ENCODE measurements around the gene PODXL2. TPM values are rescaled to one million over a fixed set of nuclear protein-coding genes. Genes with fewer than 3 reads are reported as not detected.

The PODXL2 gene
- total RNA-seq, 1 experiment from 2014 or later: 33.6 TPM

DNA sequence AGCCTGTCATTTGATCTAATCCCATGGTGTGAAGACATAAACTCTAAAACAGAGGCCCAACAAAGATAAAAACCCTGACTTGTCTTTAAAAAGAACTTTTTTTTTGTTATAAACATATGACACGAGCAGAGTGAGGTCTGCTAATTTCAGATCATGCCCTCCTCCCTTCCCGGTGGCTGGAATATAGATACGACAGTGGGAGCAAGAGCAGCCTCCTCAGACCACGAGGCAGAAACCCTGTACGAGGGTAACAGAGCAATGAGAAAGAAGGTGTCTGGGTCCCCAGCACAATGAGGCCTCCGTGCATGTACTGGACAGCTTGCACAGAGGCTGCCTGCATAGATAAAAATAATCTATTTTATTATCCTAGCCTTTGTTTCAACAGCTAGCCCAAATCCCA lies 44.3 kb upstream of the PODXL2 start:
- no peak overlapping the region for H3K4me3 Mint-ChIP-seq
- POLR2A ChIA-PET: no interaction called here
- ATAC-seq (no peak), DNase-seq (ENCODE audit: low spot score) (no peak)
- CTCF ChIA-PET: interaction anchor here (2.5 kb wide), 1 partner anchor 10 kb away, joined by 20 read pairs; no protein-coding TSS in a partner anchor
- no peaks in the 10 kb centered on the region for H3K9me3 Mint-ChIP-seq
- H3K27ac Mint-ChIP-seq: no peak overlapping the region
- H3K27me3 Mint-ChIP-seq (ENCODE audit: low read depth): peaks cover 3% of the 10 kb centered on the region
- H3K4me1 Mint-ChIP-seq: peaks cover 10% of the 10 kb centered on the region
- TF ChIP-seq GTF2I (CRISPR knock-in tag; conservative IDR thresholded peaks at IDR 0.05) (peak; percentile 60; the same call in 1 of the 2 replicates), MAX (CRISPR knock-in tag; IDR thresholded peaks at IDR 0.05) (no peak)
- 0 out of 2 replicates have a peak, but pooled peaks cover 2% of the 10 kb centered on the region for H3K36me3 Mint-ChIP-seq

DNA sequence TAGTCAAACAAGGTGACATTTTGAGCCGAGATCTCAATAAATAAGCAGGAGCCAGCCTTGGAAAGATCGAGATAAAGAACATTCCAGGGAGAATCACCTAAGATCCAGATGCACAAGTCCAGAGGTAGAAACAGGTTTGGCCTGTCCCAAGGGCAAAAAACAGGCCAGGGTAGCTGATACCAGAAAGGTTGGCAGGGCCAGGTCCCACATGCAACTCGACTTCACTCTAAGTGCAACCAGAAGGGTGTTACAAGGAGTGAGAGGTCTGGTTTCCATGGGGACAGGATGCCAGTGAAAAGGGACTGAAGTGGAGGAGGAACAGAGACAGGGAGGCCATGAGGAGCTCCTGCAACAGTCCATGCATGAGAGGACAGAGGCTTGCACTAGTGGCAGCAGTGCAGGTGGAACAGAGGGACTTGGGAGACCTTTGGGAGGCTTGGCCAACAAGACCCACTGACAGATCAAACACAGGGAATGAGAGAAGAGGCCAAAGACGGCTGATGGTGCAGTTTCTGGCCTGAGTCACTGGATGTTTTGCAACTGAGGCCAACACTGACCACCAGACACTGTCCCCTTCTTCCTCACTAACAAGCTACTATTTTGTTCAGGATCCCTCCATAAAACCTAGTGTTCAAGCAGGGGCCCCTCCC lies 43.7 kb upstream of the PODXL2 start:
- DNase-seq (ENCODE audit: low spot score) (no peak), ATAC-seq (no peak)
- Mint-ChIP-seq H3K27ac (no peak overlapping the region), H3K4me3 (no peak overlapping the region), H3K36me3 (0 out of 2 replicates have a peak, but pooled peaks cover 2% of the 10 kb centered on the region), H3K4me1 (peaks cover 10% of the 10 kb centered on the region), H3K9me3 (no peaks in the 10 kb centered on the region), H3K27me3 (ENCODE audit: low read depth) (peaks cover 3% of the 10 kb centered on the region)
- CTCF ChIA-PET: interaction anchor here (2.5 to 7.1 kb wide), 2 partner anchors 10 kb away, joined by 20 to 72 read pairs; no protein-coding TSS in a partner anchor
- no peak for TF ChIP-seq ETV6 (CRISPR knock-in tag; IDR thresholded peaks at IDR 0.05)
- no peak for TF ChIP-seq ATF1 (CRISPR knock-in tag; IDR thresholded peaks at IDR 0.05)
- no peak for TF ChIP-seq FOXJ3 (CRISPR knock-in tag; IDR thresholded peaks at IDR 0.05; ENCODE audit: borderline replicate concordance)
- TF ChIP-seq ZNF121 (CRISPR knock-in tag; IDR thresholded peaks at IDR 0.05): no peak
- POLR2A ChIA-PET: no interaction called here

DNA sequence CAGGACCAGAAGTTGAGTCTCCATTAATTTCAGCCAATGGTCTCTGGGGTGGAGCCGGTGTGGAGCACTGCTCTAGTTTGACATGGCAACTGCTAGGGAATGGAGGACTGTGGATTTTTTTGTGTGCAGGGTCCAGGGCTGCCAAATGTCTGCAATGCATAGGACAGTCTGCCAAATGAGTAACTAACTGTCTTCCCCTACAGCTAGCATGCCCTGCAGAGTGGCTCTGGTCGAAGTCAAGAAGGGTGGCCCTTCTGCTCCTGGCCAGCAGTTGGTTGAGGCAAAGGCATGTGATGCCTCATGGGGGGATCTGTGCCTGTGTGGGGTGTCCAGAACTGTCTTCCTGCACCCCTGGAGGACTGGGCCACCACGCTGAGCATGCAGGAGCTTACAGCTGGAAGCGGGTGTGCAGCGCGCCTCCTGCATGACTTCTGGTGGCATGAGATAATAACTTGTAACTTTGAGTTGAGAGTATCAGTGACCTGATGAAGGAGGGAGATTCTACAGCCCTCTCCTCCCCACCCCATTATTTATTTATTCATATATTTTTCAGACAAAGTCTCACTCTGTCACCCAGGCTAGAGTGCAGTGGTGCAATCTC lies 43.1 kb upstream of the PODXL2 start:
- Mint-ChIP-seq H3K27me3 (ENCODE audit: low read depth) (peaks cover 3% of the 10 kb centered on the region), H3K27ac (no peak overlapping the region), H3K4me3 (no peak overlapping the region), H3K9me3 (no peaks in the 10 kb centered on the region), H3K4me1 (peaks cover 10% of the 10 kb centered on the region), H3K36me3 (0 out of 2 replicates have a peak, but pooled peaks cover 2% of the 10 kb centered on the region)
- TF ChIP-seq ZNF317 (CRISPR knock-in tag; IDR thresholded peaks at IDR 0.05; ENCODE audit: borderline replicate concordance, low read depth) (no peak), HMGA2 (CRISPR knock-in tag; IDR thresholded peaks at IDR 0.05) (no peak), HMGXB4 (CRISPR knock-in tag; IDR thresholded peaks at IDR 0.05) (no peak), OVOL2 (CRISPR knock-in tag; IDR thresholded peaks at IDR 0.05; ENCODE audit: borderline replicate concordance) (no peak), ATF3 (CRISPR knock-in tag; conservative IDR thresholded peaks at IDR 0.05) (no peak), TCF7 (CRISPR knock-in tag; IDR thresholded peaks at IDR 0.05; ENCODE audit: low read depth) (no peak), KAT7 (CRISPR knock-in tag; IDR thresholded peaks at IDR 0.05; ENCODE audit: borderline replicate concordance) (no peak), ZNF281 (CRISPR knock-in tag; IDR thresholded peaks at IDR 0.05) (no peak), SOX15 (CRISPR knock-in tag; IDR thresholded peaks at IDR 0.05) (no peak), CTCF (IDR thresholded peaks at IDR 0.05) (no peak), JUN (CRISPR knock-in tag; IDR thresholded peaks at IDR 0.05) (no peak), E2F5 (CRISPR knock-in tag; IDR thresholded peaks at IDR 0.05) (no peak)
- TF ChIP-seq, protein P1, sequence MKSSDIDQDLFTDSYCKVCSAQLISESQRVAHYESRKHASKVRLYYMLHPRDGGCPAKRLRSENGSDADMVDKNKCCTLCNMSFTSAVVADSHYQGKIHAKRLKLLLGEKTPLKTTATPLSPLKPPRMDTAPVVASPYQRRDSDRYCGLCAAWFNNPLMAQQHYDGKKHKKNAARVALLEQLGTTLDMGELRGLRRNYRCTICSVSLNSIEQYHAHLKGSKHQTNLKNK (CRISPR knock-in tag; IDR thresholded peaks at IDR 0.05): no peak
- TF ChIP-seq, protein P2, sequence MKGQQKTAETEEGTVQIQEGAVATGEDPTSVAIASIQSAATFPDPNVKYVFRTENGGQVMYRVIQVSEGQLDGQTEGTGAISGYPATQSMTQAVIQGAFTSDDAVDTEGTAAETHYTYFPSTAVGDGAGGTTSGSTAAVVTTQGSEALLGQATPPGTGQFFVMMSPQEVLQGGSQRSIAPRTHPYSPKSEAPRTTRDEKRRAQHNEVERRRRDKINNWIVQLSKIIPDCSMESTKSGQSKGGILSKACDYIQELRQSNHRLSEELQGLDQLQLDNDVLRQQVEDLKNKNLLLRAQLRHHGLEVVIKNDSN (CRISPR knock-in tag; IDR thresholded peaks at IDR 0.05): no peak
- no peak for DNase-seq (ENCODE audit: low spot score)
- ChIA-PET POLR2A (no interaction called here), CTCF (interaction anchor here (7.1 kb wide), 1 partner anchor 11 kb away, joined by 72 read pairs; no protein-coding TSS in a partner anchor)
- no peak for ATAC-seq
